Fibroblast of villous mesenchyme (primary cell): ENCODE measurements around the gene LPAR2. TPM values are rescaled to one million over a fixed set of nuclear protein-coding genes. Genes with fewer than 3 reads are reported as not detected.

ENCODE experiments used
- DNase-seq: peaks from one replicate; pipeline ENCODE4 v3.0.0-alpha.2; 2010; ENCODE audit warnings: low read depth
- H3K4me3 ChIP-seq: 2 replicates; pipeline ENCODE4 v1.5.1; 2011; ENCODE audit warnings: low read depth, mild to moderate bottlenecking, low read length
- CTCF ChIP-seq: IDR thresholded peaks from 2 replicates; pipeline ENCODE4 v1.5.1; 2012; ENCODE audit warnings: low read depth, mild to moderate bottlenecking, low read length; ENCODE audit not compliant: insufficient read depth
- total RNA-seq: library from RNA; depleted of rRNA; stranded (reverse); fragments of >200 nt; gene quantifications from 2 replicates; pipeline ENCODE4 v1.2.3, GENCODE V29; 2012

Gene LPAR2
- total RNA-seq, 1 donor, result 0.86 TPM

GRCh38 chr19:19652482-19653295 lies 24.7 kb upstream of the LPAR2 start:
- H3K4me3 ChIP-seq, result no peak overlapping the region
- no peak for TF ChIP-seq CTCF
- DNase-seq, result no peak

- DNase-seq, result no peak
- TF ChIP-seq CTCF, result no peak
- H3K4me3 ChIP-seq, result no peak overlapping the region
Observed at GRCh38 chr19:19651076-19651475, 23.1 kb upstream of the LPAR2 start.

GRCh38 chr19:19650331-19650730 lies 22.3 kb upstream of the LPAR2 start:
- no peak overlapping the region for H3K4me3 ChIP-seq
- DNase-seq, result no peak
- TF ChIP-seq CTCF, result no peak

GRCh38 chr19:19649580-19649995 lies 21.6 kb upstream of the LPAR2 start:
- no peak overlapping the region for H3K4me3 ChIP-seq
- TF ChIP-seq CTCF, result no peak
- no peak for DNase-seq

- H3K4me3 ChIP-seq, result no peak overlapping the region
- no peak for TF ChIP-seq CTCF
- no peak for DNase-seq
Observed at GRCh38 chr19:19649155-19649554, 21.1 kb upstream of the LPAR2 start.

- no peak for DNase-seq
- no peak overlapping the region for H3K4me3 ChIP-seq
- TF ChIP-seq CTCF, result no peak
Observed at GRCh38 chr19:19647037-19647835, 19.2 kb upstream of the LPAR2 start.
